ENCODE results near the gene CLNK.
A peak's percentile ranks its signal among the peaks of the same experiment; 100 is the strongest.

CLNK gene

DNA sequence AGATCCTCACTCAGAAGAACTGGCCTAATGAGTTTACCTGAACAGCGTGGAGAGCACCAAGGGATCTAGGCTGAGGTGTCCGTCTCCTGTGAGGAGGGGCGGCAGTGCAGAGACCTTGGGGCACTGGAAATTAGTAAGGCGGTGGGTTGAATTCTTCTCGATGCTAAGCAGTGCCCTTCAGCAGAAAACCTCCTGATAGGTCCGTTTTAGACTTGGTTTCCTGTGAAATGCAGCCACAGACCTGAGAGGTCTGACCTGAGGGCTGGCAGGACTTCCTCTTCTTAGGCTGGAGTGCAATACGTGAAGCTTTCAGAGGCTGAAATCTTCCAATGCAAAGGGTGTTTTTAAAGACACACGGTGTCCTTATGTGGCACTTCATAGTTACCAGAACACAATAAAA, at the start of gene CLNK:
TSS of gene CLNK (minus strand) at position 138 of the 400 bp plus-strand sequence. CDS start 16,899 bp downstream, outside the sequence.
- DNase-seq (ENCODE audit: low read depth in 2 of 2): no peak

GRCh38 chr4:10733481-10734062, 49.0 kb upstream of the CLNK start:
- DNase-seq (ENCODE audit: low read depth in 2 of 2): no peak

GRCh38 chr4:10732914-10733415, 48.4 kb upstream of the CLNK start:
- DNase-seq (ENCODE audit: low read depth in 2 of 2): no peak

DNA sequence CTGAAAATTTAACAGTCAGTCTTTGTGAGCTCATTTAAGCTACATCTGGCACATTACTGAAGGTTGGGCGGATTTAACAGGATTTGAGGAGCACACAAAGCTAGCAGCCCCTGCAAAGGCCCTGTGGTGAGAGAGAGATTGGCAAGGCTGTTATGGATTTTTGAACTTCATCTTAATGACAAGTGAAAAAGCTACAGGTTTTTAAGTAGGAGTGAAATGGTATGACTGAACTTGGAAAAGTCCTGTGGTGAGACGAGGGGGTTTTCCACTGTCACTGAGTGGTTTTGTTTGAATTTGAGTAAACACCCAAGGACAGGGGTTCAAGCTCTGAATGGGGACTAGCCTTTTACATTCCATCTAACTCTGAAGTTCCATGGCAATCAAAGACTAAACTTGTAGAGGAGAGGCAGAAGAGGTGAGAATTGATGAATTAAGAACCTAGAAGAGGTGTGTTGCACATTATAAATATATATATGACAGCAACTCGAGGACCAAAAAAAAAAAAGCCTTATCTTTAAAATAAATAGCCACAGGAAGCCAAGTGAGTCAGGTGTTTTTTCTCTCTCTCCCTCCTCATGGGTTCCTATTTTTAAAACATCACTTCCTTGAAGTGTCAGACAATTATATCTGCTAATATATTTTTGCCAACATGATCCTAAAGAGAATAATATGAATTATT, 47.8 kb upstream of the CLNK start:
- DNase-seq (ENCODE audit: low read depth in 2 of 2): peak in 1 of 2 experiments; percentile 9

GRCh38 chr4:10731690-10732089, 47.1 kb upstream of the CLNK start:
- no peak for DNase-seq (ENCODE audit: low read depth in 2 of 2)

DNA sequence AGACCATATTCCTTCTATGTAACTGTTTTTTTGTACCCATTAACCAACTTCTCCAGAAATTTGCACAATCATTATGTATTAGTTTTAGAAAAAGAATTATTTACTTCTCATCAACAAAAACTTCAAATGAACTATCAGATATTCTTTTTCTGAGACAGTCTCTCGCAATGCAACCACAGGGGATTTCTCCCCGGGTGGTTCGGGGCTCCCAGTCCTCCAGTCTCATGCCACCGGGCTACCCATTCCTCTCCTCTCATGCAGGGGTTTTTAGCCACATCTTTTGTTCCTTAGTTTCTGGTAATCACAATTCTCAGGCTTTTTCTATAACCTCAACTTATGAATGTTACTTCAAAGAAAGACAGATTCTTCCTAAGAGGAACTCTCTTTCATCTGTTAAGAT, 46.6 kb upstream of the CLNK start:
- no peak for DNase-seq (ENCODE audit: low read depth in 2 of 2)

- DNase-seq (ENCODE audit: low read depth in 2 of 2): no peak
Observed at GRCh38 chr4:10730590-10730989, 46.0 kb upstream of the CLNK start.

DNA sequence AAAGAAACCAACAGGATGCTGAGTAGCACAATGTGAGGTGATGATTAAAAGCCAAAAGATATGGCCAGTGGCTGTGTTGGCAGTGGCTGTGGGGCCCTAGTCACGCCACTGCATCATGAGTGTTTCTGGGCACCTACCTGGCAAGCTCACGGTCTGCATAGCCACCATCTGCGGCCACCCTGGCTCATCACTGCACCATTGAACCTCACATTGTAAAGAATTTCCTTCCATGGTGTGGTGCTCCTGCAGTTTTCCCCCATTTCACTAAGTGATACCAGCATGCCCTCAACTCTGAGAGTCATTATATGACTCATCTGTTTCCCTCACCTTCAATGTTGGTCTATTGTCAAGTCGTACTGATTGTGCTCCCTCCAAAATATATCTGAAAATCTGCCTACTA, 45.5 kb upstream of the CLNK start:
- DNase-seq (ENCODE audit: low read depth in 2 of 2): no peak

DNA sequence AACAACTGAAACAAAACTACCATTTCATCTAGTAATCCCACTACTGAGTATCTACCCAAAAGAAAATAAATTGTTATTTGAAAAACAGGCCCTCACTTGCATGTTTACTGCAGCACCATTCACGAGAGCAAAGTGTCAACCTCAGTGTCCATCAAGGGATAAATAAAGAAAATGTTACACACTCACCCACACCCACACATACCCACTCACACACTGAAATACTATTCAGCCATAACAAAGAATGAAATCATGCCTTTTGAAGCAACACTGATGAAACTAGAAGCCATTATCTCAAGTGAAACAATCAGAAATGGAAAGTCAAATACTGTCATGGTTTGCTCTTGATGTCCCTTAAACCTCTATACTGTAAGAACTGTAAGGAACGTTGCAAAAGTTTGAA, 44.8 kb upstream of the CLNK start:
- DNase-seq (ENCODE audit: low read depth in 2 of 2): no peak

DNA sequence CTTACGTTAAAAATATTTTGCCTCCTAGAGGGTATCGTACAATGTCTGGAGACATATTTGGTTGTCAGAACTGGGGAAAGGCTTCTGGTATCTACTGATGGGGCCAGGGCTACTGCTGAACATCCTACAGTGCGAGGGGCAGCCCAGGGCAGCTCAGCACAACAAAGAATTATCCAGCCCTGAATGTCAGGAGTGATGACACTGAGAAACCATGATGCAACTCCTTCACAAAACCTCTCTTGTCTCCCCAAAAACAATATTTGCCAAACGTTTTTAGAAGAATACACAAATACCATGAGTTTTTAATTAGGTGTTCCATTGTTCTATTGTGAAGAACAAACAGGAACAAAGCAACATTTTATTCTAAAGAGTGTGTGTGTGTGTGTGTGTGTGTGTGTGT, 43.4 kb upstream of the CLNK start:
- no peak for DNase-seq (ENCODE audit: low read depth in 2 of 2)

- no peak for DNase-seq (ENCODE audit: low read depth in 2 of 2)
Observed at GRCh38 chr4:10727140-10727880, 42.7 kb upstream of the CLNK start.

DNA sequence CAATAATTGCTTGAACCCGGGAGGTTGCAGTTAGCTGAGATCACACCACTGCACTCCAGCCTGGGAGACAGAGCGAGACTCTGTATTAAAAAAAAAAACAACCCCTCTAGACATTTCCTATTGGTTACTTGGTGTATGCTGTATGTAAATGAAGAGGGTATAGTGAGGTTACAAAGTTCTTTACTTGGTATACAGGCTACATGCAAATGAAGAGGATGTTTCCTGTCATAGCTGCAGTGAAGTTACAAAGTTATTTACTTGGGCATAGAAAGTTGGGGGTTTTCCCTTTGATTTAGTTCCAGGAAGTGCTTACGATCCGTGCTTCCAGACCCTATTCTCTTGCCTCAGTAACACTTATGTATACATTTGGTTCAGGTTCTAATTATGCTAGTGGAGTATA, 38.4 kb upstream of the CLNK start:
- DNase-seq (ENCODE audit: low read depth in 2 of 2): no peak

GRCh38 chr4:10721616-10722015, 37.0 kb upstream of the CLNK start:
- no peak for DNase-seq (ENCODE audit: low read depth in 2 of 2)

DNA sequence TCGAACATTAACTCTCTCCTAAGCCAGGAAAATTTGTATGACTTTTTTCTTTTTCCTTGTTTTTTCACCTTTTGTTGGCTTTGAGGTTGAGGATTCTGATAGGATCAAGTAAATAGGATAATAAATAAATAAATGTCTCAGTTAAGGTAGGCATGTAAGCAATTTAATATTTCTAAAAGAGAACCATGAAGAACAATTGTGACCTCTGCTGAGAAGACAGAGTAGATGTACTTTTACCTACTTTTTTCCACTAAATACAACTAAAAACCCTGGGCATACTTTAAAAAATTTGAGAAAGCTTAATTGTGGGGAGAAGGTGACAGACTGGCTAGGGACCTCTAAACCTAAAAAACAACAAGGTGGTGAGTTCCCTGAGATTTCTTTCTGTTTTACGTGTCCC, 31.6 kb upstream of the CLNK start:
- no peak for DNase-seq (ENCODE audit: low read depth in 2 of 2)

DNA sequence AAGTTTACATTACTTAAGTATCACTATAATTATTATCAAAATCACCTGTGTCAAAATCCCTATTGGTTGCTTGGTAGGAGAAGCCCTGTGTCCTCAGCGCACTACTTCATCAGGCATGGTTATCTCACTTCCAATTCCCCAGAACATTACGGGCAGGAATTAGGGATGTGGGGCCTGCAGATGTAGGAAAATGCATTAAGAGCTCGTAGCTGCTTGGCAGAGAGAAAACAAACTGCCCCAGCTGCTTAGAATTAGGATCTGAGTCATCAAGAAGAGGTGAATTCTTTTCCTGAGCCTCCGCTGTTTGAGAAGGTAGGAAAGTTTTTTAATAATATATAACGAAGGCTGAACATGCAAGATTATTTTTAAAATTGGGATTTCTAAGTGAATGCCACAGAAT, 31.1 kb upstream of the CLNK start:
- no peak for DNase-seq (ENCODE audit: low read depth in 2 of 2)

- DNase-seq (ENCODE audit: low read depth in 2 of 2): no peak
Observed at GRCh38 chr4:10715135-10715534, 30.6 kb upstream of the CLNK start.

DNA sequence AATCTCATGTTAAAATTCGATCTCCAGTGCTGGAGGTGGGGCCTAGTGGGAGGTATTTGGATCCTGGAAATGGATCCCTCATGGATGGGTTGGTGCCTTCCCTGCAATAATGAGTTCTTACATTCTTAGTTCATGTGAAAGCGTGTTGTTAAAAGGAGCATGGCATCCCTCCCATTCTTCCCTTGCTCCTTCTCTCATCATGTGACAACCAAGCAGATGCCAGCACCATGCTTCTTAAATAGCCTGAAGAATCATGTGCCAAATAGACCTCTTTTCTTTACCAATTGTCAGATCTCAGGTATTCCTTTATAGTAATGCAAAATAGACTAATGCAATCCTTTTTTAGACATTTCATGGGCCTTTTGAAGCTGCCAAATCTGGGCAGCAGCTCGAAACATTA, 29.0 kb upstream of the CLNK start:
- no peak for DNase-seq (ENCODE audit: low read depth in 2 of 2)

GRCh38 chr4:10706236-10706635, 21.7 kb upstream of the CLNK start:
- DNase-seq (ENCODE audit: low read depth in 2 of 2): no peak

- no peak for DNase-seq (ENCODE audit: low read depth in 2 of 2)
Observed at GRCh38 chr4:10704430-10704810, 19.9 kb upstream of the CLNK start.

DNA sequence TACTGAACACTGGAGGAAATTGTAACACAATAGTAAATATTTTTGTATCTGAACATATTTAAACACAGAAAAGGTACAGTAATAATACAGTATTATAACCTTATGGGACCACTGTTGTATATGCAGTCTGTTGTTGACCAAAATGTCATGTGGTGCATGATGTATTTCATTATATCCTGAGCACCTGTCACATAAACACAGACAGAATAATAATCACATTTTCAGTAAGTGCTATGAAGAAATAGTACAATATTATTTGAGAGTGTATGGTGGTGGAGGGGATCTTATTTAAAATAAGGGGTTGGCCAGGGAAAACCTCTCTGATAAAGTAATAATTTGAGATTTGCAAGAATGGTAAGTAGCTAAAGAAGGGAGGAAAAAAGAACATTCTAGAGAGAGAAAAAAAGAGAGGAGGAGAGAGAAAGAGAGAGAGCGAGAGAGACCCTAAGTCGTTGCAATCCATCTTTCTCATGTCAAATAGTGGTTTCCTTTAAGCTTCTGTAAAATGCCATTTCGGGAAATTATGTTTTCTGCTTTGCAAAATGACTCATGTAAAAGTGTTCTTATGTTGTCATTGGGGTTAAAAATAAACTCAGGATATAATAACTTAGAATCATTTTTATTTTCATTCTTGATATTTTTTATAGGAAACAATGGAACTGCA, 19.3 kb upstream of the CLNK start:
- DNase-seq (ENCODE audit: low read depth in 2 of 2): no peak

DNA sequence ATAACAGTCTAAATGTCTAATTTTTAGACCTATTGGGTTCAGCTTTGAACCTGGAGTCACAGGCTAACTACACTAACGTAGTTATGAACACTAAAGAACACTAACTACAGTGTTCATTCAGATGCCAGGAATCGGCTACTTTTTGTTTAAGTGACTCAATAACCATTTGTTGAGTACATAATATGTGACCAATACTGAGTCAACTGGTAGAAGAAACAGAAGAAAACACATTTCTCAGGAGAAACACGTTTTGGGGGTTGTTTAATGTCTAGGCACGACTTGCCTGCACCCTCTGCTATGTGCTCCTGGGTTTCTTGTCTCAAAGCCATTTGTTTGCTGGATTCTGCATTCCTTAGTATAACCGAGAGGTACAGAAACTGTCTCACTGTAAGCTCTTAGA, 18.6 kb upstream of the CLNK start:
- DNase-seq (ENCODE audit: low read depth in 2 of 2): no peak

DNA sequence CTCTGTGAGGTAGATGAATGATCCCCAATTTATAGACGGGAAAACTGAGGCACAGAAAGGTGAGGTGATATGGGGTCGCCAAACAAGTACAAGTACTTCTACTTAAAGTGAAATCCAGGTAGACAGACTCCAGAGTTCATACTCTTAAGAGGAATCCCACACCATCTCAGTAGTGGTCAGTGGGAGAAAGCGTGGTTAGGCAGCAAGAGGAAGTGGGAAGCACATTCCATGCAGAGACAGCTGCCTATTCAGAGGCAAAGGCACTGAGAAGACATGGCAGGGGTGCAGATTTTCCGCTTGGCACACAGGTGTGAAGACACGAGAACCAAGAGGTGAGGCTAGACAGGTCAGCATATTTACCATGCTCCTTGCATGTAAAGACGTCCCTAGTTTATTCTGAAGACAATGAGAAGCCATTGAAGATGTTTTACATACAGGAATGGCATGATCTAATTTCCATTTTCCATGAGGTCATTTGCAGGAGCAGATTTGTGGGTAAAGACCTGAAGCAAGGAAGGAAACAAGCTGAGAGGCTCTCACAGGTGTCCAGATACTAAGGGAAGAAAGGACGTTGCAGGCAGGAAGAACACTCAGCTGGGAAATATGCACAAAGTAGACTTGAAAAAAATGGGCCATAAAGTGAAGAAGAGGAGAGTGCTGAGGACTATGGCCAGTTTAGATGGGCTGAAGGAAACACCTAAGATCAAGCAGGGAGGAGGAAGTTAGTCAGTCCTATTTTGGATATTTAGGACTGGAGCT, 17.3 kb upstream of the CLNK start:
- no peak for DNase-seq (ENCODE audit: low read depth in 2 of 2)

All from stimulated activated CD4-positive, alpha-beta T cell treated with anti-CD3 and anti-CD28 coated beads, Interleukin-12 subunit alpha, Interleukin-12 subunit beta, amount 100 ng/mL, for 24 hours (primary cell).